Endothelial cell of umbilical vein (primary cell): Measurements from ENCODE around the gene SAMD1. TPM values are rescaled to one million over a fixed set of nuclear protein-coding genes. Genes with fewer than 3 reads are reported as not detected.
"Not testable (repeated sequence)": the region's sequence is repeated elsewhere in the genome, so short reads cannot be mapped to it uniquely, and the experiment has no call there.

Source experiments
- BruUV-seq: library from RNA; stranded (reverse); fragments of 400-500 nt; replicated peaks from 2 replicates; lab custom pipeline; 2021; lab: Mats Ljungman, UMichigan
- CTCF ChIA-PET: fragments of 300-600, 350-600 bp; sonication (Branson Sonifier 250); formaldehyde crosslinking; loops from one replicate; lab custom pipeline; 2021; ENCODE audit warnings: antibody characterized with exemption, inconsistent platforms; lab: Charles Lee
- POLR2A ChIA-PET: fragments of 300-600, 350-600 bp; sonication (Branson Sonifier 250); formaldehyde crosslinking; loops from one replicate; lab custom pipeline; 2021; ENCODE audit warnings: antibody characterized with exemption, inconsistent platforms; lab: Charles Lee
- DNase-seq: peaks from one replicate; pipeline ENCODE4 v3.0.0-alpha.2; 2011; ENCODE audit warnings: low read depth, low spot score
- FAIRE-seq: peaks from 2 replicates; lab custom pipeline; 2011; peaks lifted over from hg19 to GRCh38; lab: Jason Lieb, UNC
- H2AFZ ChIP-seq: 2 replicates; pipeline ENCODE4 v1.6.0; 2012; ENCODE audit warnings: low read depth, low read length, control low read depth, inconsistent platforms
- H3K27ac ChIP-seq: 2 replicates; pipeline ENCODE4 v1.5.1; 2011; ENCODE audit warnings: low read depth, mild to moderate bottlenecking, control low read depth, low read length, moderate library complexity; ENCODE audit not compliant: insufficient read depth
- H3K27me3 ChIP-seq, 2 experiments: 2 replicates each; pipeline versions ENCODE4 v1.6.0 to v1.6.1; 2011; ENCODE audit warnings: low read length in 2 of 2, mixed read lengths in 1 of 2; ENCODE audit not compliant: control insufficient read depth in 2 of 2, insufficient read depth in 2 of 2
- H3K36me3 ChIP-seq, 2 experiments: 2 replicates in 1 of 2; 3 replicates in 1 of 2; pipeline ENCODE4 v1.5.1; 2011; ENCODE audit warnings: low read length in 2 of 2, mild to moderate bottlenecking in 1 of 2, moderate library complexity in 1 of 2; ENCODE audit not compliant: control insufficient read depth in 2 of 2, insufficient read depth in 2 of 2; ENCODE audit errors: extremely low read depth in 1 of 2
- H3K4me1 ChIP-seq: 3 replicates; pipeline ENCODE4 v1.5.1; 2011; ENCODE audit warnings: mild to moderate bottlenecking, low read length; ENCODE audit not compliant: control insufficient read depth, insufficient read depth; ENCODE audit errors: extremely low read depth
- H3K4me2 ChIP-seq: 2 replicates; pipeline ENCODE4 v1.6.1; 2011; ENCODE audit warnings: low read length, control low read depth, mixed read lengths; ENCODE audit not compliant: insufficient read depth
- H3K4me3 ChIP-seq, 3 experiments: fragments of 200-600 bp in 1 of 3; sonication (generic), shearing (Covaris generic) in 1 of 3; replicated peaks in 1 of 3; 2 replicates each; pipeline ENCODE4 v1.5.1; 2011 to 2016; ENCODE audit warnings: control low read depth in 3 of 3, low read length in 3 of 3, mild to moderate bottlenecking in 2 of 3, inconsistent platforms in 1 of 3, low read depth in 1 of 3, moderate library complexity in 1 of 3; ENCODE audit not compliant: insufficient read depth in 1 of 3
- H3K79me2 ChIP-seq: 2 replicates; pipeline ENCODE4 v1.6.0; 2012; ENCODE audit warnings: low read length, inconsistent platforms; ENCODE audit not compliant: control insufficient read depth, insufficient read depth
- H3K9ac ChIP-seq: replicated peaks from 2 replicates; pipeline ENCODE3; 2011; ENCODE audit warnings: low read length, control low read depth; ENCODE audit not compliant: insufficient read depth; ENCODE audit errors: extremely low read depth
- H3K9me1 ChIP-seq: replicated peaks from 3 replicates; pipeline ENCODE4 v1.6.0; 2011; ENCODE audit warnings: mild to moderate bottlenecking, low read length; ENCODE audit not compliant: control insufficient read depth, insufficient read depth; ENCODE audit errors: extremely low read depth
- H3K9me3 ChIP-seq: replicated peaks from 2 replicates; pipeline ENCODE4 v1.5.1; 2012; ENCODE audit warnings: low read length, inconsistent platforms; ENCODE audit not compliant: control insufficient read depth, insufficient read depth
- H4K20me1 ChIP-seq: replicated peaks from 2 replicates; pipeline ENCODE3; 2011; ENCODE audit warnings: mild to moderate bottlenecking, low read length; ENCODE audit not compliant: control insufficient read depth, insufficient read depth; ENCODE audit errors: extremely low read depth
- CTCF ChIP-seq, 2 donors: IDR thresholded peaks; 1 replicate in 1 of 2; 2 replicates in 1 of 2; pipeline ENCODE4 v1.5.1; 2011; ENCODE audit warnings: low read length in 2 of 2, mild to moderate bottlenecking in 2 of 2, moderate library complexity in 2 of 2, control low read depth in 1 of 2, inconsistent platforms in 1 of 2, low read depth in 1 of 2; ENCODE audit not compliant: insufficient read depth in 1 of 2; ENCODE audit errors: extremely low read depth in 1 of 2
- EZH2 ChIP-seq: IDR thresholded peaks from 2 replicates; pipeline ENCODE4 v1.6.1; 2012; ENCODE audit warnings: borderline replicate concordance, low read depth, mild to moderate bottlenecking, moderate library complexity, low read length, inconsistent platforms; ENCODE audit not compliant: severe bottlenecking
- FOS ChIP-seq: IDR thresholded peaks from 2 replicates; pipeline ENCODE4 v1.6.1; 2011; ENCODE audit warnings: mild to moderate bottlenecking, low read length, moderate library complexity, borderline replicate concordance; ENCODE audit not compliant: insufficient read depth
- GATA2 ChIP-seq: IDR thresholded peaks from 2 replicates; pipeline ENCODE4 v1.7.0; 2011; ENCODE audit warnings: low read depth, mild to moderate bottlenecking, moderate library complexity, mixed read lengths, low read length; ENCODE audit not compliant: insufficient read length, insufficient read depth
- JUN ChIP-seq: IDR thresholded peaks from 2 replicates; pipeline ENCODE4 v1.6.1; 2011; ENCODE audit warnings: borderline replicate concordance, low read depth; ENCODE audit not compliant: insufficient read length, insufficient read depth
- MYC ChIP-seq: IDR thresholded peaks from one replicate; pipeline ENCODE4 v1.6.1; 2011; ENCODE audit warnings: mild to moderate bottlenecking, low read depth, low read length
- POLR2A ChIP-seq: IDR thresholded peaks from 2 replicates; pipeline ENCODE4 v1.6.1; 2012; ENCODE audit warnings: low read depth, mild to moderate bottlenecking, control low read depth, low read length
- POLR2AphosphoS5 ChIP-seq: IDR thresholded peaks from 2 replicates; pipeline ENCODE4 v1.6.1; 2012; ENCODE audit warnings: low read depth, mild to moderate bottlenecking, control low read depth, low read length, moderate library complexity; ENCODE audit not compliant: insufficient read depth
- dilution Hi-C: fragments of 300-500 bp; cut with MboI; formaldehyde crosslinking; loops from one replicate; pipeline ENCODE4 v1.15.0; 2019; ENCODE audit warnings: low sequenced_read_pairs; ENCODE audit not compliant: extremely low pct_ligation_motif_present
- intact Hi-C: fragments of 100-400 bp; cut with micrococcal nuclease; formaldehyde crosslinking; loops from one replicate; pipeline ENCODE4 v1.10.0; 2022
- polyA plus RNA-seq, 4 experiments: library from polyadenylated mRNA; depleted of rRNA in 3 of 4; stranded (reverse) in 3 of 4; unstranded in 1 of 4; fragments of >200 nt; gene quantifications; 2 replicates each; pipeline versions ENCODE4 v1.2.1 to v1.2.3, GENCODE V29; 2011 to 2012; ENCODE audit warnings: missing spikeins in 1 of 4
- total RNA-seq: library from RNA; stranded (reverse); gene quantifications from 2 replicates; pipeline ENCODE4 v1.2.3, GENCODE V29; 2021
- TF ChIP-seq, protein P1 (sequence below): IDR thresholded peaks from 2 replicates; pipeline ENCODE4 v1.6.1; 2011; ENCODE audit not compliant: insufficient read depth, insufficient read length

Gene SAMD1
- total and polyA plus RNA-seq, 2 donors (not counting 3 experiments of a cell fraction or from before 2014, with no cell fraction given): 14.1 to 35.9 TPM

- H3K9me1 ChIP-seq, BruUV-seq, H3K4me3 ChIP-seq, dilution Hi-C loops, H3K79me2 ChIP-seq, H3K4me1 ChIP-seq, H3K27me3 ChIP-seq, H3K36me3 ChIP-seq, H3K9me3 ChIP-seq, H3K4me2 ChIP-seq, H4K20me1 ChIP-seq: not testable (repeated sequence)
- peak; percentile 69 for FAIRE-seq
- peak; percentile 59 to 63 for TF ChIP-seq CTCF (IDR thresholded peaks at IDR 0.05; ENCODE audit: extremely low read depth in 1 of 2, insufficient read depth in 1 of 2, low read depth in 1 of 2, low read length in 2 of 2)
- intact Hi-C loops: loop anchor here (1.0 to 10.0 kb wide), 4 partner anchors 36 to 448 kb away; partner anchors contain the start of genes DCAF15 and RFX1
- peak overlapping the region; percentile 48 for H2AFZ ChIP-seq
- H3K27ac ChIP-seq: peak overlapping the region; percentile 48
- CTCF ChIA-PET: interaction anchor here (0.7 to 3.8 kb wide), 20 partner anchors 9 to 163 kb away, joined by 3 to 22 read pairs (median 4); partner anchors contain the start of genes ASF1B, IL27RA, RFX1 and RLN3
- peak; percentile 78 for DNase-seq
- peak overlapping the region; percentile 13 for H3K9ac ChIP-seq
- POLR2A ChIA-PET: interaction anchor here (0.7 kb wide), 1 partner anchor 819 kb away, joined by 3 read pairs; no protein-coding TSS in a partner anchor
Measured at GRCh38 chr19:14042659-14043608, 47.6 kb downstream of the SAMD1 start.

GRCh38 chr19:14039181-14039580, 51.4 kb downstream of the SAMD1 start:
- no peak for TF ChIP-seq POLR2AphosphoS5
- TF ChIP-seq JUN: no peak
- TF ChIP-seq, protein P1, sequence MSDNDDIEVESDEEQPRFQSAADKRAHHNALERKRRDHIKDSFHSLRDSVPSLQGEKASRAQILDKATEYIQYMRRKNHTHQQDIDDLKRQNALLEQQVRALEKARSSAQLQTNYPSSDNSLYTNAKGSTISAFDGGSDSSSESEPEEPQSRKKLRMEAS: no peak
- TF ChIP-seq MYC: no peak
- TF ChIP-seq FOS: no peak
- TF ChIP-seq EZH2: no peak
- no peak for TF ChIP-seq CTCF (IDR thresholded peaks at IDR 0.05; ENCODE audit: extremely low read depth in 1 of 2, insufficient read depth in 1 of 2, low read depth in 1 of 2, low read length in 2 of 2)
- TF ChIP-seq GATA2: no peak
- TF ChIP-seq POLR2A: no peak
- Histone ChIP-seq H3K4me2 (no peak overlapping the region), H4K20me1 (no peaks in the 10 kb centered on the region), H3K4me1 (no peaks in the 10 kb centered on the region), H3K4me3 (no peak overlapping the region), H3K36me3 (no peaks in the 10 kb centered on the region), H3K79me2 (no peaks in the 10 kb centered on the region), H2AFZ (no peak overlapping the region), H3K9me3 (no peaks in the 10 kb centered on the region), H3K9ac (no peak overlapping the region), H3K9me1 (no peaks in the 10 kb centered on the region), H3K27me3 (no peaks in the 10 kb centered on the region), H3K27ac (no peak overlapping the region)
- BruUV-seq: no TSS peak
- DNase-seq (no peak), FAIRE-seq (no peak)
- ChIA-PET CTCF (interaction anchor here (0.9 to 3.1 kb wide), 4 partner anchors 8 to 178 kb away, joined by 3 to 12 read pairs (median 3); partner anchors contain the start of gene IL27RA), POLR2A (no interaction called here)
- intact Hi-C loops: no loop called here
- dilution Hi-C loops: no loop called here
